Left ventricle myocardium superior (tissue), 1 donor: ENCODE measurements around the gene MT1F. TPM values are rescaled to one million over a fixed set of nuclear protein-coding genes. Genes with fewer than 3 reads are reported as not detected.
"Not testable (repeated sequence)": the region's sequence is repeated elsewhere in the genome, so short reads cannot be mapped to it uniquely, and the experiment has no call there.

Experiments used
- ATAC-seq: fragments of 200-7000 bp; cut with Tn5 transposase; one replicate; pipeline ENCODE4 v1.9.1; 2020; ENCODE audit warnings: mild to moderate bottlenecking, moderate library complexity
- DNase-seq: peaks from one replicate; pipeline ENCODE4 v3.0.0-alpha.2; 2020
- intact Hi-C: fragments of 100-400 bp; cut with micrococcal nuclease; formaldehyde crosslinking; loops from one replicate; pipeline ENCODE4 v1.11.0; 2022
- total RNA-seq: library from RNA; stranded (reverse); fragmentation: NEBNext Ultra II Directional; extraction: Animal tissue kit (Norgen Biotek cat#: 25700); gene quantifications from one replicate; pipeline ENCODE4 v1.2.1, GENCODE V29; 2021
- donor health status: DM: no; HTN: yes; CAD: no; lungs with severe emphysema.

The MT1F gene
- total RNA-seq, 1 donor from 2014 or later = 3.0 TPM

- intact Hi-C loops = no loop called here
- peak; percentile 76 for DNase-seq
Measured at GRCh38 chr16:56667581-56668571, 10.1 kb downstream of the MT1F start, which contains the start of gene MT1G. Gene MT1G (minus strand): TSS chr16:56668065. CDS start chr16:56667993, 72 bp downstream.

GRCh38 chr16:56669005-56669839, 11.5 kb downstream of the MT1F start, which contains the start of gene MT1H:
Gene MT1H (plus strand): TSS chr16:56669814. CDS start chr16:56669885, 71 bp downstream.
- intact Hi-C loops = no loop called here
- no peak for DNase-seq
- no peak for ATAC-seq

More at GRCh38 chr16:56667581-56668571, 10.1 kb downstream of the MT1F start, which contains the start of gene MT1G:
- peak; percentile 91 for ATAC-seq

GRCh38 chr16:56669840-56670619, 12.3 kb downstream of the MT1F start:
- ATAC-seq (no peak), DNase-seq (no peak)
- intact Hi-C loops = no loop called here

- ATAC-seq (no peak), DNase-seq (no peak)
- intact Hi-C loops = no loop called here
Measured at GRCh38 chr16:56670620-56670934, 12.8 kb downstream of the MT1F start.

GRCh38 chr16:56671691-56672090, 13.9 kb downstream of the MT1F start:
- ATAC-seq, intact Hi-C loops, DNase-seq: not testable (repeated sequence)

- intact Hi-C loops, DNase-seq, ATAC-seq: not testable (repeated sequence)
Measured at GRCh38 chr16:56672171-56672570, 14.4 kb downstream of the MT1F start.

- intact Hi-C loops = no loop called here
- no peak for ATAC-seq
- no peak for DNase-seq
Measured at GRCh38 chr16:56672761-56673536, 15.2 kb downstream of the MT1F start.

- ATAC-seq (peak; percentile 67), DNase-seq (peak; percentile 51)
- intact Hi-C loops = no loop called here
Measured at GRCh38 chr16:56673921-56674320, 16.2 kb downstream of the MT1F start.

- ATAC-seq, DNase-seq, intact Hi-C loops: not testable (repeated sequence)
Measured at GRCh38 chr16:56674570-56674969, 16.8 kb downstream of the MT1F start.

- intact Hi-C loops = no loop called here
- DNase-seq (no peak), ATAC-seq (no peak)
Measured at GRCh38 chr16:56675685-56676210, 18.0 kb downstream of the MT1F start.

- DNase-seq = no peak
- ATAC-seq = no peak
- intact Hi-C loops = no loop called here
Measured at GRCh38 chr16:56677474-56677873, 19.7 kb downstream of the MT1F start.

- no peak for DNase-seq
- intact Hi-C loops = no loop called here
- ATAC-seq = no peak
Measured at GRCh38 chr16:56679078-56679730, 21.4 kb downstream of the MT1F start.

- intact Hi-C loops = loop anchor here (10.0 kb wide), 1 partner anchor 75 kb away; the partner anchor contains the start of gene MT2A
- ATAC-seq (peak; percentile 65), DNase-seq (peak; percentile 49)
Measured at GRCh38 chr16:56679818-56680217, 22.1 kb downstream of the MT1F start.

- intact Hi-C loops = loop anchor here (10.0 kb wide), 1 partner anchor 77 kb away; the partner anchor contains the start of gene MT2A
- ATAC-seq = peak; percentile 96
- DNase-seq = peak; percentile 98
Measured at GRCh38 chr16:56681939-56682702, 24.4 kb downstream of the MT1F start, which contains the start of gene MT1X. Gene MT1X (plus strand): TSS chr16:56682470. CDS start chr16:56682541, 71 bp downstream.

GRCh38 chr16:56682703-56683397, 25.1 kb downstream of the MT1F start:
- intact Hi-C loops = loop anchor here (10.0 kb wide), 1 partner anchor 78 kb away; the partner anchor contains the start of gene MT2A
- ATAC-seq (no peak), DNase-seq (no peak)
